Ascending aorta (tissue), 2 donors: ENCODE measurements around the gene MORC3. TPM values are rescaled to one million over a fixed set of nuclear protein-coding genes. Genes with fewer than 3 reads are reported as not detected.

Experiments used
- DNase-seq, 2 donors: peaks; one replicate each; pipeline ENCODE4 v3.0.0-alpha.2; 2019; ENCODE audit warnings: low spot score in 2 of 2
- H3K27ac ChIP-seq, 2 donors: fragments of 200-600 bp; sonication (generic); one replicate each; pipeline ENCODE4 v1.5.1; 2016 to 2017; ENCODE audit warnings: mild to moderate bottlenecking in 1 of 2
- H3K27me3 ChIP-seq: fragments of 200-600 bp; sonication (generic); one replicate; pipeline ENCODE4 v1.5.1; 2017
- H3K36me3 ChIP-seq, 2 donors: fragments of 200-600 bp; sonication (generic); one replicate each; pipeline ENCODE4 v1.5.1; 2016
- H3K4me1 ChIP-seq, 2 donors: fragments of 200-600 bp; sonication (generic); one replicate each; pipeline ENCODE4 v1.5.1; 2016 to 2017; ENCODE audit warnings: mild to moderate bottlenecking in 1 of 2
- H3K4me3 ChIP-seq, 2 donors: fragments of 200-600 bp; sonication (generic); one replicate each; pipeline ENCODE4 v1.5.1; 2016 to 2017; ENCODE audit warnings: mild to moderate bottlenecking in 1 of 2
- H3K9me3 ChIP-seq, 2 donors: fragments of 200-600 bp; sonication (generic); one replicate each; pipeline ENCODE4 v1.5.1; 2016
- CTCF ChIP-seq, 3 experiments: fragments of 200-600 bp in 2 of 3; fragments of 450-650 bp in 1 of 3; sonication (generic) in 2 of 3; IDR thresholded peaks; one replicate each; pipeline ENCODE4 v1.5.1; 2016 to 2019; ENCODE audit warnings: antibody characterized with exemption in 3 of 3, mild to moderate bottlenecking in 1 of 3, moderate library complexity in 1 of 3
- intact Hi-C: fragments of 100-400 bp; cut with DNase I; formaldehyde crosslinking; loops from one replicate; pipeline ENCODE4 v1.15.1; 2023
- total RNA-seq: library from RNA; depleted of rRNA; stranded (reverse); fragments of >200 nt; gene quantifications from one replicate; pipeline ENCODE4 v1.1.0, GENCODE V29; 2016

Gene MORC3
- total RNA-seq, 1 donor from 2014 or later, result 7.9 TPM

- H3K4me3 ChIP-seq, result no peak overlapping the region
- intact Hi-C loops, result loop anchor here (1.0 kb wide), 1 partner anchor 84 kb away; no protein-coding TSS in a partner anchor
- H3K27ac ChIP-seq, result no peak overlapping the region
- H3K4me1 ChIP-seq, result no peaks in the 10 kb centered on the region
- H3K27me3 ChIP-seq, result no peaks in the 10 kb centered on the region
- no peaks in the 10 kb centered on the region for H3K36me3 ChIP-seq
- no peak for DNase-seq
- no peaks in the 10 kb centered on the region for H3K9me3 ChIP-seq
- no peak for TF ChIP-seq CTCF (IDR thresholded peaks at IDR 0.05)
Observed at GRCh38 chr21:36419241-36419640, 99.2 kb downstream of the MORC3 start.

- Histone ChIP-seq H3K4me1 (no peaks in the 10 kb centered on the region), H3K9me3 (no peaks in the 10 kb centered on the region), H3K27me3 (no peaks in the 10 kb centered on the region), H3K36me3 (no peaks in the 10 kb centered on the region), H3K4me3 (no peak overlapping the region), H3K27ac (no peak overlapping the region)
- TF ChIP-seq CTCF (IDR thresholded peaks at IDR 0.05), result peak; percentile 63 to 82 (median 79)
- peak; percentile 21 to 84 for DNase-seq
- intact Hi-C loops, result loop anchor here (1.0 to 2.0 kb wide), 3 partner anchors 37 to 507 kb away; no protein-coding TSS in a partner anchor
Observed at GRCh38 chr21:36419996-36420395, 100.0 kb downstream of the MORC3 start.

- DNase-seq, result no peak
- Histone ChIP-seq H3K4me3 (no peak overlapping the region), H3K27me3 (no peaks in the 10 kb centered on the region)
Observed at GRCh38 chr21:36420571-36421339, 100.8 kb downstream of the MORC3 start.

GRCh38 chr21:36422279-36423098 lies 102.5 kb downstream of the MORC3 start:
- H3K27ac ChIP-seq, result no peak overlapping the region
- DNase-seq, result no peak
- H3K4me1 ChIP-seq, result no peaks in the 10 kb centered on the region
- H3K9me3 ChIP-seq, result no peaks in the 10 kb centered on the region
- H3K4me3 ChIP-seq, result no peak overlapping the region
- H3K36me3 ChIP-seq, result no peaks in the 10 kb centered on the region
- H3K27me3 ChIP-seq, result no peaks in the 10 kb centered on the region
- TF ChIP-seq CTCF (IDR thresholded peaks at IDR 0.05), result peak; percentile 1 to 51 (median 27)
- intact Hi-C loops, result no loop called here

More at GRCh38 chr21:36420571-36421339, 100.8 kb downstream of the MORC3 start:
- H3K4me1 ChIP-seq, result no peaks in the 10 kb centered on the region
- no peaks in the 10 kb centered on the region for H3K9me3 ChIP-seq
- no peak overlapping the region for H3K27ac ChIP-seq
- intact Hi-C loops, result loop anchor here (2.0 kb wide), 2 partner anchors 36 to 506 kb away; no protein-coding TSS in a partner anchor
- H3K36me3 ChIP-seq, result no peaks in the 10 kb centered on the region
- TF ChIP-seq CTCF (IDR thresholded peaks at IDR 0.05), result no peak

- TF ChIP-seq CTCF (IDR thresholded peaks at IDR 0.05), result no peak
- intact Hi-C loops, result no loop called here
- H3K9me3 ChIP-seq, result no peaks in the 10 kb centered on the region
- H3K27ac ChIP-seq, result no peak overlapping the region
- no peaks in the 10 kb centered on the region for H3K27me3 ChIP-seq
- H3K36me3 ChIP-seq, result no peaks in the 10 kb centered on the region
- DNase-seq, result no peak
- H3K4me1 ChIP-seq, result no peaks in the 10 kb centered on the region
- H3K4me3 ChIP-seq, result no peak overlapping the region
Observed at GRCh38 chr21:36423771-36424433, 103.9 kb downstream of the MORC3 start.
